Uterus (tissue), 4 donors: Measurements from ENCODE around the gene SNRNP40. TPM values are rescaled to one million over a fixed set of nuclear protein-coding genes. Genes with fewer than 3 reads are reported as not detected.

Experiments
- DNase-seq, 2 donors: peaks; one replicate each; pipeline ENCODE4 v3.0.0-alpha.2; 2019 to 2020
- H3K27ac ChIP-seq, 2 donors: fragments of 200-600 bp; sonication (generic); 1 replicate in 1 of 2; 2 replicates in 1 of 2; pipeline ENCODE4 v1.5.1; 2016 to 2018
- H3K27me3 ChIP-seq, 2 donors: fragments of 200-600 bp; sonication (generic); one replicate each; pipeline ENCODE4 v1.5.1; 2018 to 2019; ENCODE audit warnings: control low read depth in 1 of 2
- H3K36me3 ChIP-seq, 2 donors: fragments of 200-600 bp; sonication (generic); one replicate each; pipeline ENCODE4 v1.5.1; 2019; ENCODE audit warnings: control low read depth in 1 of 2
- H3K4me1 ChIP-seq, 2 donors: fragments of 200-600 bp; sonication (generic); one replicate each; pipeline ENCODE4 v1.5.1; 2018 to 2019; ENCODE audit warnings: control low read depth in 1 of 2
- H3K4me3 ChIP-seq, 2 donors: fragments of 200-600 bp; sonication (generic); 1 replicate in 1 of 2; 2 replicates in 1 of 2; pipeline ENCODE4 v1.5.1; 2018 to 2019; ENCODE audit warnings: mild to moderate bottlenecking in 1 of 2
- H3K9me3 ChIP-seq, 2 donors: fragments of 200-600 bp; sonication (generic); one replicate each; pipeline ENCODE4 v1.5.1; 2019; ENCODE audit warnings: control low read depth in 1 of 2
- CTCF ChIP-seq, 4 experiments: fragments of 200-600 bp in 2 of 4; fragments of 450-650 bp in 2 of 4; sonication (generic) in 2 of 4; IDR thresholded peaks; one replicate each; pipeline ENCODE4 v1.5.1; 2016 to 2019; ENCODE audit warnings: antibody characterized with exemption in 4 of 4, mild to moderate bottlenecking in 2 of 4, moderate library complexity in 1 of 4
- POLR2A ChIP-seq, 2 donors: fragments of 450-650 bp; IDR thresholded peaks; one replicate each; pipeline ENCODE4 v1.6.1; 2016; ENCODE audit warnings: antibody characterized with exemption in 2 of 2, mild to moderate bottlenecking in 1 of 2, moderate library complexity in 1 of 2
- intact Hi-C: fragments of 100-400 bp; cut with DNase I; formaldehyde crosslinking; loops from one replicate; pipeline ENCODE4 v1.15.1; 2023; ENCODE audit warnings: low total_unique reads
- total RNA-seq, 4 donors: library from RNA; depleted of rRNA in 3 of 4; stranded (reverse); fragments of >200 nt in 3 of 4; gene quantifications; one replicate each; pipeline versions ENCODE4 v1.1.0 to v1.2.4, GENCODE V29; 2014 to 2023
- donor health status: DM: yes; HTN: yes; CAD: no.

SNRNP40 gene
- total RNA-seq, 4 donors from 2014 or later: 35.1 to 99.5 (median 58.5) TPM

GRCh38 chr1:31238986-31239613, 57.5 kb downstream of the SNRNP40 start:
- Histone ChIP-seq H3K27me3 (peaks cover 8 to 10% of the 10 kb centered on the region in 2 donors), H3K4me1 (peaks cover 0 to 4% of the 10 kb centered on the region in 2 donors), H3K36me3 (no peaks in the 10 kb centered on the region), H3K4me3 (no peak overlapping the region), H3K9me3 (no peaks in the 10 kb centered on the region), H3K27ac (no peak overlapping the region)
- no peak for DNase-seq
- intact Hi-C loops: no loop called here
- TF ChIP-seq CTCF (IDR thresholded peaks at IDR 0.05) (no peak), POLR2A (IDR thresholded peaks at IDR 0.05) (no peak)

- Histone ChIP-seq H3K9me3 (no peaks in the 10 kb centered on the region), H3K27me3 (peaks cover 8 to 10% of the 10 kb centered on the region in 2 donors), H3K4me1 (peaks cover 0 to 4% of the 10 kb centered on the region in 2 donors), H3K27ac (no peak overlapping the region), H3K36me3 (no peaks in the 10 kb centered on the region), H3K4me3 (no peak overlapping the region)
- intact Hi-C loops: no loop called here
- DNase-seq: no peak
- TF ChIP-seq CTCF (IDR thresholded peaks at IDR 0.05): no peak
These were observed 58.0 kb downstream of the SNRNP40 start for GRCh38 chr1:31238612-31238985.

GRCh38 chr1:31234870-31235269, 61.7 kb downstream of the SNRNP40 start:
- Histone ChIP-seq H3K4me3 (no peak overlapping the region), H3K27ac (no peak overlapping the region), H3K4me1 (peaks cover 0 to 4% of the 10 kb centered on the region in 2 donors), H3K36me3 (no peaks in the 10 kb centered on the region), H3K9me3 (no peaks in the 10 kb centered on the region), H3K27me3 (peaks cover 3 to 8% of the 10 kb centered on the region in 2 donors)
- DNase-seq: no peak
- intact Hi-C loops: no loop called here
- TF ChIP-seq POLR2A (IDR thresholded peaks at IDR 0.05) (no peak), CTCF (IDR thresholded peaks at IDR 0.05) (no peak)

GRCh38 chr1:31234123-31234708, 62.4 kb downstream of the SNRNP40 start:
- no peaks in the 10 kb centered on the region for H3K36me3 ChIP-seq
- H3K9me3 ChIP-seq: no peaks in the 10 kb centered on the region
- no peak overlapping the region for H3K4me3 ChIP-seq
- H3K4me1 ChIP-seq: peaks cover 0 to 2% of the 10 kb centered on the region in 2 donors
- H3K27ac ChIP-seq: no peak overlapping the region
- no peak for DNase-seq
- no peak for TF ChIP-seq POLR2A (IDR thresholded peaks at IDR 0.05)
- TF ChIP-seq CTCF (IDR thresholded peaks at IDR 0.05): no peak
- H3K27me3 ChIP-seq: peaks cover 3 to 8% of the 10 kb centered on the region in 2 donors
- intact Hi-C loops: no loop called here

GRCh38 chr1:31232689-31233088, 63.9 kb downstream of the SNRNP40 start:
- Histone ChIP-seq H3K9me3 (no peaks in the 10 kb centered on the region), H3K27ac (no peak overlapping the region), H3K36me3 (no peaks in the 10 kb centered on the region), H3K4me3 (no peak overlapping the region), H3K4me1 (no peaks in the 10 kb centered on the region), H3K27me3 (peaks cover 0 to 3% of the 10 kb centered on the region in 2 donors)
- DNase-seq: no peak
- TF ChIP-seq CTCF (IDR thresholded peaks at IDR 0.05): no peak
- TF ChIP-seq POLR2A (IDR thresholded peaks at IDR 0.05): no peak
- intact Hi-C loops: no loop called here
